Loucy (cell line): ENCODE results near the gene HNRNPK.

Experiments used
- EZH2phosphoT487 ChIP-seq: fragments of 200-600 bp; IDR thresholded peaks from 2 replicates; pipeline ENCODE4 v1.6.1; 2018; ENCODE audit warnings: antibody characterized with exemption, mild to moderate bottlenecking, moderate library complexity, borderline replicate concordance
- TF ChIP-seq, protein P1 (sequence below): fragments of 200-600 bp; sonication (generic); conservative IDR thresholded peaks from 2 replicates; pipeline ENCODE4 v1.5.1; 2014; ENCODE audit warnings: mild to moderate bottlenecking, antibody characterized with exemption, low read length

- TF ChIP-seq, protein P1, sequence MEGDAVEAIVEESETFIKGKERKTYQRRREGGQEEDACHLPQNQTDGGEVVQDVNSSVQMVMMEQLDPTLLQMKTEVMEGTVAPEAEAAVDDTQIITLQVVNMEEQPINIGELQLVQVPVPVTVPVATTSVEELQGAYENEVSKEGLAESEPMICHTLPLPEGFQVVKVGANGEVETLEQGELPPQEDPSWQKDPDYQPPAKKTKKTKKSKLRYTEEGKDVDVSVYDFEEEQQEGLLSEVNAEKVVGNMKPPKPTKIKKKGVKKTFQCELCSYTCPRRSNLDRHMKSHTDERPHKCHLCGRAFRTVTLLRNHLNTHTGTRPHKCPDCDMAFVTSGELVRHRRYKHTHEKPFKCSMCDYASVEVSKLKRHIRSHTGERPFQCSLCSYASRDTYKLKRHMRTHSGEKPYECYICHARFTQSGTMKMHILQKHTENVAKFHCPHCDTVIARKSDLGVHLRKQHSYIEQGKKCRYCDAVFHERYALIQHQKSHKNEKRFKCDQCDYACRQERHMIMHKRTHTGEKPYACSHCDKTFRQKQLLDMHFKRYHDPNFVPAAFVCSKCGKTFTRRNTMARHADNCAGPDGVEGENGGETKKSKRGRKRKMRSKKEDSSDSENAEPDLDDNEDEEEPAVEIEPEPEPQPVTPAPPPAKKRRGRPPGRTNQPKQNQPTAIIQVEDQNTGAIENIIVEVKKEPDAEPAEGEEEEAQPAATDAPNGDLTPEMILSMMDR: no peak
- TF ChIP-seq EZH2phosphoT487: no peak
Observed at GRCh38 chr9:83930881-83931280, 49.1 kb downstream of the HNRNPK start.
